Activated CD4-positive, alpha-beta T cell treated with anti-CD3 and anti-CD28 coated beads for 4 hours (primary cell): ENCODE results near the gene NISCH.

Experiments
- DNase-seq, 2 donors: peaks; one replicate each; pipeline ENCODE4 v3.0.0-alpha.2; 2020

NISCH gene

GRCh38 chr3:52477076-52477795 lies 21.8 kb downstream of the NISCH start:
- no peak for DNase-seq

GRCh38 chr3:52477796-52478095 lies 22.3 kb downstream of the NISCH start:
- DNase-seq: no peak

- no peak for DNase-seq
Measured at GRCh38 chr3:52479037-52479876, 23.9 kb downstream of the NISCH start.

GRCh38 chr3:52479877-52480575 lies 24.6 kb downstream of the NISCH start:
- no peak for DNase-seq

- DNase-seq: no peak
Measured at GRCh38 chr3:52480768-52481715, 25.6 kb downstream of the NISCH start.

GRCh38 chr3:52481819-52482521 lies 26.6 kb downstream of the NISCH start:
- no peak for DNase-seq

GRCh38 chr3:52483081-52483480 lies 27.7 kb downstream of the NISCH start:
- no peak for DNase-seq

GRCh38 chr3:52483577-52484381 lies 28.4 kb downstream of the NISCH start:
- no peak for DNase-seq

- no peak for DNase-seq
Measured at GRCh38 chr3:52484680-52485461, 29.5 kb downstream of the NISCH start.

GRCh38 chr3:52487050-52487787 lies 31.8 kb downstream of the NISCH start:
- DNase-seq: no peak

GRCh38 chr3:52487788-52488691 lies 32.6 kb downstream of the NISCH start:
- no peak for DNase-seq

- DNase-seq: no peak
Measured at GRCh38 chr3:52488746-52489145, 33.3 kb downstream of the NISCH start.

GRCh38 chr3:52489453-52489852 lies 34.0 kb downstream of the NISCH start:
- no peak for DNase-seq

- DNase-seq: no peak
Measured at GRCh38 chr3:52490035-52490938, 34.9 kb downstream of the NISCH start.

GRCh38 chr3:52490939-52491526 lies 35.6 kb downstream of the NISCH start:
- DNase-seq: no peak

- DNase-seq: no peak
Measured at GRCh38 chr3:52492059-52492458, 36.7 kb downstream of the NISCH start.
